Neural progenitor cell (in vitro differentiated cells): ENCODE results near the gene NAGS. TPM values are rescaled to one million over a fixed set of nuclear protein-coding genes. Genes with fewer than 3 reads are reported as not detected.
"Not testable (repeated sequence)": the region's sequence is repeated elsewhere in the genome, so short reads cannot be mapped to it uniquely, and the experiment has no call there.

Experiments
- DNase-seq: peaks from one replicate; pipeline ENCODE4 v3.0.0-alpha.2; 2016; ENCODE audit warnings: low spot score
- H2AFZ ChIP-seq: fragments of 200-600 bp; sonication (generic); replicated peaks from 2 replicates; pipeline ENCODE4 v1.6.1; 2016; ENCODE audit warnings: antibody characterized with exemption
- H3F3A ChIP-seq: fragments of 200-600 bp; sonication (generic); 2 replicates; pipeline ENCODE4 v1.6.1; 2016; ENCODE audit warnings: antibody characterized with exemption, low read depth
- H3K27ac ChIP-seq: fragments of 200-600 bp; sonication (generic); 2 replicates; pipeline ENCODE4 v1.5.1; 2016; ENCODE audit warnings: mild to moderate bottlenecking
- H3K27me3 ChIP-seq: fragments of 200-600 bp; sonication (generic); 2 replicates; pipeline ENCODE4 v1.6.1; 2016; ENCODE audit warnings: mild to moderate bottlenecking, moderate library complexity
- H3K36me3 ChIP-seq: fragments of 200-600 bp; sonication (generic); 2 replicates; pipeline ENCODE4 v1.5.1; 2016
- H3K4me1 ChIP-seq: fragments of 200-600 bp; sonication (generic); 2 replicates; pipeline ENCODE4 v1.6.1; 2016; ENCODE audit warnings: mixed run types
- H3K4me2 ChIP-seq: fragments of 200-600 bp; sonication (generic); 2 replicates; pipeline ENCODE4 v1.6.1; 2016
- H3K4me3 ChIP-seq: fragments of 200-600 bp; sonication (generic); 2 replicates; pipeline ENCODE4 v1.5.1; 2016
- H3K79me2 ChIP-seq: fragments of 200-600 bp; sonication (generic); 2 replicates; pipeline ENCODE4 v1.6.1; 2016; ENCODE audit warnings: low read depth
- H3K9ac ChIP-seq: fragments of 200-600 bp; sonication (generic); 2 replicates; pipeline ENCODE4 v1.6.1; 2016
- H3K9me3 ChIP-seq: fragments of 200-600 bp; sonication (generic); 2 replicates; pipeline ENCODE4 v1.5.1; 2016; ENCODE audit warnings: low read depth
- H4K20me1 ChIP-seq: fragments of 200-600 bp; sonication (generic); 2 replicates; pipeline ENCODE4 v1.6.1; 2016; ENCODE audit warnings: low read depth
- H3K27ac Mint-ChIP-seq: 3 replicates; pipeline ENCODE4 v1.8.0; 2021; ENCODE audit warnings: mixed read lengths
- H3K27me3 Mint-ChIP-seq: 2 replicates; pipeline ENCODE4 v1.8.0; 2022; ENCODE audit warnings: low read depth, mild to moderate bottlenecking, inconsistent platforms, moderate library complexity, mixed read lengths; ENCODE audit not compliant: insufficient read depth
- H3K36me3 Mint-ChIP-seq: 3 replicates; pipeline ENCODE4 v1.8.0; 2021; ENCODE audit warnings: mixed read lengths
- H3K4me1 Mint-ChIP-seq: 3 replicates; pipeline ENCODE4 v1.8.0; 2021; ENCODE audit warnings: mixed read lengths
- H3K4me3 Mint-ChIP-seq: 3 replicates; pipeline ENCODE4 v1.8.0; 2021; ENCODE audit warnings: mild to moderate bottlenecking, moderate library complexity, mixed read lengths
- H3K9me3 Mint-ChIP-seq: 3 replicates; pipeline ENCODE4 v1.8.0; 2020; ENCODE audit warnings: mixed read lengths
- EZH2 ChIP-seq: fragments of 200-600 bp; sonication (generic); IDR thresholded peaks from 2 replicates; pipeline ENCODE4 v1.6.1; 2017; ENCODE audit warnings: antibody characterized with exemption, mild to moderate bottlenecking, moderate library complexity
- EZH2phosphoT487 ChIP-seq: fragments of 200-600 bp; sonication (generic); IDR thresholded peaks from 2 replicates; pipeline ENCODE4 v1.6.1; 2017; ENCODE audit warnings: antibody characterized with exemption
- total RNA-seq: library from RNA; depleted of rRNA; stranded (reverse); fragments of >200 nt; gene quantifications from 2 replicates; pipeline ENCODE4 v1.2.3, GENCODE V29; 2015; ENCODE audit warnings: low replicate concordance
- TF ChIP-seq, protein P1 (sequence below): fragments of 200-600 bp; sonication (generic); IDR thresholded peaks from 2 replicates; pipeline ENCODE4 v1.5.1; 2017; ENCODE audit warnings: antibody characterized with exemption, mild to moderate bottlenecking

Gene NAGS
- total RNA-seq, 1 donor from 2014 or later: 1.8 TPM

DNA sequence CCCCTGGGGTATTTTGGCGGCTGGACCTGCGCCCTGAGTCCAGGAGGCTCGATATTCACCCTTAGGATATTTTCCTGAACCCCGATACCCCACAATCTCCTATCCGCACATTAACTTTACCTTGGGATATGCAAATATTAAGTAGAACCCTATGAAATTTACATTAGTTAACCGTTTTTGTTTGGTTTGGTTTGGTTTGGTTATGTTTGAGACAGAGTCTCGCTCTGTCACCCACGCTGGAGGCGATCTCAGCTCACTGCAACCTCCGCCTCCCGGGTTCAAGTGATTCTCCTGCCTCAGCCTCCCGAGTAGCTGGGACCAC, 9.3 kb upstream of the NAGS start:
- H3K9ac ChIP-seq: no peak overlapping the region
- H3K79me2 ChIP-seq: no peaks in the 10 kb centered on the region
- TF ChIP-seq EZH2phosphoT487 (no peak), EZH2 (peak; percentile 23)
- TF ChIP-seq, protein P1, sequence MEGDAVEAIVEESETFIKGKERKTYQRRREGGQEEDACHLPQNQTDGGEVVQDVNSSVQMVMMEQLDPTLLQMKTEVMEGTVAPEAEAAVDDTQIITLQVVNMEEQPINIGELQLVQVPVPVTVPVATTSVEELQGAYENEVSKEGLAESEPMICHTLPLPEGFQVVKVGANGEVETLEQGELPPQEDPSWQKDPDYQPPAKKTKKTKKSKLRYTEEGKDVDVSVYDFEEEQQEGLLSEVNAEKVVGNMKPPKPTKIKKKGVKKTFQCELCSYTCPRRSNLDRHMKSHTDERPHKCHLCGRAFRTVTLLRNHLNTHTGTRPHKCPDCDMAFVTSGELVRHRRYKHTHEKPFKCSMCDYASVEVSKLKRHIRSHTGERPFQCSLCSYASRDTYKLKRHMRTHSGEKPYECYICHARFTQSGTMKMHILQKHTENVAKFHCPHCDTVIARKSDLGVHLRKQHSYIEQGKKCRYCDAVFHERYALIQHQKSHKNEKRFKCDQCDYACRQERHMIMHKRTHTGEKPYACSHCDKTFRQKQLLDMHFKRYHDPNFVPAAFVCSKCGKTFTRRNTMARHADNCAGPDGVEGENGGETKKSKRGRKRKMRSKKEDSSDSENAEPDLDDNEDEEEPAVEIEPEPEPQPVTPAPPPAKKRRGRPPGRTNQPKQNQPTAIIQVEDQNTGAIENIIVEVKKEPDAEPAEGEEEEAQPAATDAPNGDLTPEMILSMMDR: no peak
- DNase-seq: no peak
- peak overlapping the region; percentile 81 for H3K4me2 ChIP-seq
- H3K27ac ChIP-seq: no peak overlapping the region
- no peaks in the 10 kb centered on the region for H4K20me1 ChIP-seq
- Mint-ChIP-seq H3K36me3 (no peaks in the 10 kb centered on the region), H3K4me3 (peak overlapping the region; percentile 27), H3K9me3 (no peaks in the 10 kb centered on the region), H3K27ac (no peak overlapping the region), H3K27me3 (peaks cover 6% of the 10 kb centered on the region), H3K4me1 (peaks cover 4% of the 10 kb centered on the region)
- H3K4me1 ChIP-seq: peaks cover 4% of the 10 kb centered on the region
- peaks cover 20% of the 10 kb centered on the region for H3K27me3 ChIP-seq
- peak overlapping the region; percentile 50 for H3K4me3 ChIP-seq
- H3K9me3 ChIP-seq: no peaks in the 10 kb centered on the region
- no peak overlapping the region for H2AFZ ChIP-seq
- no peaks in the 10 kb centered on the region for H3K36me3 ChIP-seq
- H3F3A ChIP-seq: peaks cover 7% of the 10 kb centered on the region

DNA sequence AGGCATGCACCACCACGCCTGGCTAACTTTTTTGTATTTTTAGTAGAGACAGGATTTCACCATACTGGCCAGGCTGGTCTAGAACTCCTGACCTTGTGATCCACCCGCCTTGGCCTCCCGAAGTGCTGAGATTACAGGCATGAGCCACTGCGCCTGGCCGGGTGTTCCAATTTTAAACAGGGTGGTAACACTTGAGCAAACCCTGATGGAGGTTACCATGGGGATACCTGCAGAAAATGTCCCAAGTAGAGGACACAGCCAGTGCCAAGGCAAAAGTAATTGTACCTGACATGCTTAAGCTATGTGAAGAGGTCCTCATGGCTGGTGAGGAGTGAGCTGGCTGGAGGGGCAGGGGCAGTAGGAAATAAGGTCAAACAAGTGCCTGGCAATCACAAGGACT, 7.2 kb upstream of the NAGS start:
- H3K4me3 Mint-ChIP-seq, H3K9ac ChIP-seq, H3K36me3 ChIP-seq, H3K9me3 Mint-ChIP-seq, H3K27ac Mint-ChIP-seq, H3K27ac ChIP-seq, H3K9me3 ChIP-seq, H3K4me2 ChIP-seq, H2AFZ ChIP-seq, H3F3A ChIP-seq, H3K4me3 ChIP-seq, H3K4me1 ChIP-seq, H4K20me1 ChIP-seq, DNase-seq, H3K36me3 Mint-ChIP-seq, H3K79me2 ChIP-seq, H3K4me1 Mint-ChIP-seq: not testable (repeated sequence)
- H3K27me3 Mint-ChIP-seq: peaks cover 11% of the 10 kb centered on the region
- peaks cover 20% of the 10 kb centered on the region for H3K27me3 ChIP-seq

DNA sequence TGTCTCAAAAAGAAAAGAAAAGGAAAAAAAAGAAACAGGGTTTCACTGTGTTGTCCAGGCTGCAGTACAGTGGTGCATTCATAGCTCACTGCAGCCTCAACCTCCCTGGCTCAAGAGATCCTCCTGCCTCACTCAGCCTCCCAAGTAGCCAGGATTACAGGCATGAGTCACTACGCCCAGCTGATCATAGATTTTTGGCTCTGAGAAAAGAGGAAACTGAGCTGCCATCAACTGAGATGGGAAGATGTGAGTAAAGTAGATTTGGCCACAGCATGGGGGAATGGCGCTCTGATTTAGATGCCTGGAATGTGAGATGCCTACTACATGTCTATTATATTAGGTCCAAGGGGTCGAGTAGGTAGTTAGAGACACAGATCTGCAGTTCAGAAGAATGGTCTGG, 5.9 kb upstream of the NAGS start:
- Histone ChIP-seq H3K4me3 (no peak overlapping the region), H3K79me2 (no peaks in the 10 kb centered on the region), H3K4me1 (peaks cover 4% of the 10 kb centered on the region), H3K27ac (no peak overlapping the region), H2AFZ (no peak overlapping the region), H3K9ac (no peak overlapping the region), H4K20me1 (no peaks in the 10 kb centered on the region), H3F3A (peaks cover 7% of the 10 kb centered on the region), H3K9me3 (no peaks in the 10 kb centered on the region), H3K27me3 (peaks cover 34% of the 10 kb centered on the region), H3K36me3 (no peaks in the 10 kb centered on the region), H3K4me2 (no peak overlapping the region)
- Mint-ChIP-seq H3K4me3 (no peak overlapping the region), H3K27me3 (peaks cover 13% of the 10 kb centered on the region), H3K9me3 (no peaks in the 10 kb centered on the region), H3K4me1 (peaks cover 4% of the 10 kb centered on the region), H3K36me3 (no peaks in the 10 kb centered on the region), H3K27ac (no peak overlapping the region)
- TF ChIP-seq, protein P1: no peak
- TF ChIP-seq EZH2: no peak
- no peak for TF ChIP-seq EZH2phosphoT487
- no peak for DNase-seq

DNA sequence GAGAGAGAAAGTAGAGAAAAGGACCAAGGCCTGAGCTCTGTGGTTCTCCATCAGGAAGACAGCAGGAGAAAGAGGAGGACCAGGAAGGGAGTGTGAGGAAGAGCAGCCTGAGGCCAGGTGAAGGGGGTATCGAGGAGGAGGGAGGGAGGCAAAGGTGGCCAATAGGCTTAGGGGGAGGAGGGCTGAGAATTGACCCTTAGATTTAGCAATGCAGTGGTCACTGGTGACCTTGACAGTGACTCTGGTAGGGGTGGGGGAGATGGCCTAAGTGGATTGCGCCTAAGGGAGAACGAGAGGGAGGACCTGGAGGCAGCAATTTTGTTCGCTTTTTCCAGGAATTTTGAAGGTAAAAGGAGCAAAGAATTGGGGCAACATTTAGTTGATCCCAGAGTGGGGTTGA, 5.4 kb upstream of the NAGS start:
- no peaks in the 10 kb centered on the region for H3K36me3 Mint-ChIP-seq
- H3K9ac ChIP-seq: no peak overlapping the region
- H3K27ac Mint-ChIP-seq: no peak overlapping the region
- H3K79me2 ChIP-seq: no peaks in the 10 kb centered on the region
- H3K27me3 ChIP-seq: peaks cover 35% of the 10 kb centered on the region
- no peak overlapping the region for H3K4me3 Mint-ChIP-seq
- DNase-seq: no peak
- no peak overlapping the region for H3K27ac ChIP-seq
- H3K4me3 ChIP-seq: no peak overlapping the region
- peaks cover 9% of the 10 kb centered on the region for H3F3A ChIP-seq
- no peaks in the 10 kb centered on the region for H3K36me3 ChIP-seq
- H3K4me1 Mint-ChIP-seq: peaks cover 5% of the 10 kb centered on the region
- no peaks in the 10 kb centered on the region for H4K20me1 ChIP-seq
- H3K9me3 ChIP-seq: no peaks in the 10 kb centered on the region
- TF ChIP-seq, protein P1: no peak
- no peak for TF ChIP-seq EZH2phosphoT487
- no peak for TF ChIP-seq EZH2
- H3K9me3 Mint-ChIP-seq: no peaks in the 10 kb centered on the region
- peaks cover 6% of the 10 kb centered on the region for H3K4me1 ChIP-seq
- H2AFZ ChIP-seq: no peak overlapping the region
- H3K27me3 Mint-ChIP-seq: peaks cover 18% of the 10 kb centered on the region
- no peak overlapping the region for H3K4me2 ChIP-seq
